ELF-1 (cell line): ENCODE results near the gene AKAP13.
"Not testable (repeated sequence)": the region's sequence is repeated elsewhere in the genome, so short reads cannot be mapped to it uniquely, and the experiment has no call there.

Experiments
- DNase-seq: peaks from one replicate; pipeline ENCODE4 v3.0.0-alpha.2; 2016; ENCODE audit warnings: low read depth, low spot score

The AKAP13 gene

GRCh38 chr15:85412066-85412465 is 31.7 kb downstream of the AKAP13 start:
- DNase-seq = no peak

- peak; percentile 47 for DNase-seq
These were observed 32.8 kb downstream of the AKAP13 start for GRCh38 chr15:85412956-85413854.

GRCh38 chr15:85414037-85414436 is 33.6 kb downstream of the AKAP13 start:
- no peak for DNase-seq

- DNase-seq = no peak
These were observed 34.1 kb downstream of the AKAP13 start for GRCh38 chr15:85414495-85414894.

GRCh38 chr15:85414991-85415390 is 34.6 kb downstream of the AKAP13 start:
- DNase-seq = no peak

GRCh38 chr15:85415783-85416182 is 35.4 kb downstream of the AKAP13 start:
- no peak for DNase-seq

- DNase-seq = no peak
These were observed 36.9 kb downstream of the AKAP13 start for GRCh38 chr15:85417276-85417675.

- no peak for DNase-seq
These were observed 38.8 kb downstream of the AKAP13 start for GRCh38 chr15:85419161-85419560.

GRCh38 chr15:85421116-85421925 is 40.9 kb downstream of the AKAP13 start:
- no peak for DNase-seq

- DNase-seq = no peak
These were observed 42.2 kb downstream of the AKAP13 start for GRCh38 chr15:85422607-85423006.

GRCh38 chr15:85423256-85423655 is 42.9 kb downstream of the AKAP13 start:
- DNase-seq = no peak

- no peak for DNase-seq
These were observed 43.8 kb downstream of the AKAP13 start for GRCh38 chr15:85424154-85424553.

- DNase-seq = no peak
These were observed 46.1 kb downstream of the AKAP13 start for GRCh38 chr15:85426481-85426880.

GRCh38 chr15:85427286-85428028 is 47.1 kb downstream of the AKAP13 start:
- DNase-seq = no peak

- no peak for DNase-seq
These were observed 49.1 kb downstream of the AKAP13 start for GRCh38 chr15:85429522-85429921.

- DNase-seq = no peak
These were observed 50.2 kb downstream of the AKAP13 start for GRCh38 chr15:85430406-85431204.

- no peak for DNase-seq
These were observed 59.6 kb downstream of the AKAP13 start for GRCh38 chr15:85439996-85440395.

- no peak for DNase-seq
These were observed 60.0 kb downstream of the AKAP13 start for GRCh38 chr15:85440451-85440850.

GRCh38 chr15:85441854-85442253 is 61.5 kb downstream of the AKAP13 start:
- not testable (repeated sequence) for DNase-seq

GRCh38 chr15:85443046-85443445 is 62.6 kb downstream of the AKAP13 start:
- no peak for DNase-seq

- DNase-seq = peak; percentile 50
These were observed 63.2 kb downstream of the AKAP13 start for GRCh38 chr15:85443593-85444087.
